Kidney epithelial cell (primary cell): ENCODE data around the gene CHD1. TPM values are rescaled to one million over a fixed set of nuclear protein-coding genes. Genes with fewer than 3 reads are reported as not detected.

ENCODE experiments used
- DNase-seq: peaks from one replicate; pipeline ENCODE4 v3.0.0-alpha.2; 2010; ENCODE audit warnings: low read depth
- H3K27me3 ChIP-seq: 2 replicates; pipeline ENCODE4 v1.6.0; 2011; ENCODE audit warnings: low read length; ENCODE audit not compliant: control insufficient read depth, insufficient read depth
- H3K36me3 ChIP-seq: 2 replicates; pipeline ENCODE4 v1.5.1; 2011; ENCODE audit warnings: low read length; ENCODE audit not compliant: control insufficient read depth, insufficient read depth
- H3K4me3 ChIP-seq: 2 replicates; pipeline ENCODE4 v1.5.1; 2011; ENCODE audit warnings: low read depth, mild to moderate bottlenecking, control low read depth, low read length
- CTCF ChIP-seq: IDR thresholded peaks from 2 replicates; pipeline ENCODE4 v1.5.1; 2011; ENCODE audit warnings: mild to moderate bottlenecking, moderate library complexity, low read length, control low read depth, inconsistent platforms; ENCODE audit not compliant: insufficient read depth, poor library complexity, severe bottlenecking
- total RNA-seq: library from RNA; depleted of rRNA; stranded (reverse); fragments of >200 nt; gene quantifications from 2 replicates; pipeline ENCODE4 v1.2.3, GENCODE V29; 2015

The CHD1 gene
- total RNA-seq, 1 donor from 2014 or later, result 43.7 TPM

GRCh38 chr5:98880598-98880997, 48.2 kb downstream of the CHD1 start:
- Histone ChIP-seq H3K4me3 (no peak overlapping the region), H3K36me3 (no peaks in the 10 kb centered on the region), H3K27me3 (no peaks in the 10 kb centered on the region)
- no peak for TF ChIP-seq CTCF
- no peak for DNase-seq

- Histone ChIP-seq H3K4me3 (no peak overlapping the region), H3K36me3 (no peaks in the 10 kb centered on the region), H3K27me3 (no peaks in the 10 kb centered on the region)
- no peak for DNase-seq
- no peak for TF ChIP-seq CTCF
These were observed 48.7 kb downstream of the CHD1 start for GRCh38 chr5:98880151-98880550.

- Histone ChIP-seq H3K27me3 (no peaks in the 10 kb centered on the region), H3K4me3 (no peak overlapping the region), H3K36me3 (no peaks in the 10 kb centered on the region)
- TF ChIP-seq CTCF, result no peak
- DNase-seq, result no peak
These were observed 51.2 kb downstream of the CHD1 start for GRCh38 chr5:98877600-98877999.

GRCh38 chr5:98872674-98873073, 56.1 kb downstream of the CHD1 start:
- no peak for DNase-seq
- no peaks in the 10 kb centered on the region for H3K36me3 ChIP-seq

GRCh38 chr5:98865690-98866089, 63.1 kb downstream of the CHD1 start:
- no peak for TF ChIP-seq CTCF
- H3K27me3 ChIP-seq, result no peaks in the 10 kb centered on the region
- DNase-seq, result no peak
- H3K36me3 ChIP-seq, result no peaks in the 10 kb centered on the region
- H3K4me3 ChIP-seq, result no peak overlapping the region

More at GRCh38 chr5:98872674-98873073, 56.1 kb downstream of the CHD1 start:
- no peak for TF ChIP-seq CTCF
- Histone ChIP-seq H3K27me3 (no peaks in the 10 kb centered on the region), H3K4me3 (no peak overlapping the region)

- Histone ChIP-seq H3K27me3 (no peaks in the 10 kb centered on the region), H3K36me3 (no peaks in the 10 kb centered on the region), H3K4me3 (no peak overlapping the region)
- DNase-seq, result no peak
- no peak for TF ChIP-seq CTCF
These were observed 81.8 kb downstream of the CHD1 start for GRCh38 chr5:98847054-98847453.
